ENCODE data around the gene NFKBIE. TPM values are rescaled to one million over a fixed set of nuclear protein-coding genes. Genes with fewer than 3 reads are reported as not detected.

The NFKBIE gene
- total and polyA plus RNA-seq, 2 of the 13 experiments (the other 11 are each of a cell fraction or from before 2014, with no cell fraction given): 6.7 to 14.5 TPM

DNA sequence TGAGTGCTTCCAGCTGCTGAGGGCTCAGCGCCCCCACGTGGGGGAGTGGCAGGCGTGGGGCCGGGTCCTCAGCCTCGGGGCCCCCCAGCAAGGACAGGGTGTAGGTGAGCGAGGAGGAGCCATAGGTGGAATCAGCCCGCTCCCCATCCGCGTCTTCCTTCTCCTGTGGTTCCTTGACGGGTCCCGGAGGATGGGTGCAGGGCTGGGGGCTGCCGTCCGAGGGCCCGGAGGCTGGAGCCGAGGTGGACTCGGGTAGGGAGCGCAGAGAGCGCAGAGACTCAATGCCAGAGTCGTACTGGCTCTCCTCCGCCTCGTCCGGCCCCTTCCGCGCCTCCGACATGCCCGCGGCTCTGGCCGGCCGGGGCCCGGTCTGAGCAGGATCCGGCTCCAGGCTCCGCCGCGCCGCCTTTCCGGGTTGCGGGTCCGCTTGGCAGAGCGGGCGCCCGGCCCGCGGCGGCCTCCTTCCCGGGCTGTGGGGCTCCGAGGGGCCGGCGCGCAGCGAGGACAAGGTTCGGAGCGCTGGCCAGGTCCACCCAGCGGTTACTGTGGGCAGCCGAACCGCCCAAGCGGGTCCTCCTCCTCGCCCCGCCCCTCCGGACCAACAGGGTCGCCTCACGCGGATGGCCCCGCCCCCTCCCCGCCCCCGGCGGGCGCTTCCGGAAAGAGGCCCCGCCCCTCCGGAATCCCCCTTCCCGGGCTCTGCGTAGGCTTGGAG, at the start of gene NFKBIE (continued):
- TF ChIP-seq SKIL (CRISPR knock-in tag; IDR thresholded peaks at IDR 0.05; ENCODE audit: borderline replicate concordance) (peak; percentile 43; the same call in 1 of the 2 replicates), SIX1 (CRISPR knock-in tag; IDR thresholded peaks at IDR 0.05; ENCODE audit: borderline replicate concordance) (no peak), ZNF878 (CRISPR knock-in tag; IDR thresholded peaks at IDR 0.05) (no peak), ZBTB38 (CRISPR knock-in tag; IDR thresholded peaks at IDR 0.05) (no peak; the same call in 1 of the 2 replicates), FOXJ3 (CRISPR knock-in tag; IDR thresholded peaks at IDR 0.05; ENCODE audit: borderline replicate concordance) (no peak), CBFB (CRISPR knock-in tag; IDR thresholded peaks at IDR 0.05) (peak; percentile 27; the same call in 1 of the 2 replicates), DZIP1 (CRISPR knock-in tag; IDR thresholded peaks at IDR 0.05) (no peak), ZNF850 (CRISPR knock-in tag; conservative IDR thresholded peaks at IDR 0.05) (0 out of 2 replicates have a peak, but pooled peaks have one; percentile 34), HNF4G (IDR thresholded peaks at IDR 0.05; ENCODE audit: borderline replicate concordance, low read depth, low read length) (peak; percentile 21; the same call in 1 of the 2 replicates), HNF4G (CRISPR knock-in tag; IDR thresholded peaks at IDR 0.05; ENCODE audit: borderline replicate concordance, low read depth) (no peak), TFE3 (CRISPR knock-in tag; IDR thresholded peaks at IDR 0.05) (peak; percentile 51; the same call in 1 of the 2 replicates), NFYB (CRISPR knock-in tag; IDR thresholded peaks at IDR 0.05) (no peak), MIER3 (CRISPR knock-in tag; IDR thresholded peaks at IDR 0.05; ENCODE audit: borderline replicate concordance) (no peak), U2AF2 (IDR thresholded peaks at IDR 0.05; ENCODE audit: low read depth, low read length) (no peak)
- TF ChIP-seq, protein P1, sequence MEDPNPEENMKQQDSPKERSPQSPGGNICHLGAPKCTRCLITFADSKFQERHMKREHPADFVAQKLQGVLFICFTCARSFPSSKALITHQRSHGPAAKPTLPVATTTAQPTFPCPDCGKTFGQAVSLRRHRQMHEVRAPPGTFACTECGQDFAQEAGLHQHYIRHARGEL (CRISPR knock-in tag; IDR thresholded peaks at IDR 0.05): 0 out of 2 replicates have a peak, but pooled peaks have one; percentile 48
- TF ChIP-seq, protein P2, sequence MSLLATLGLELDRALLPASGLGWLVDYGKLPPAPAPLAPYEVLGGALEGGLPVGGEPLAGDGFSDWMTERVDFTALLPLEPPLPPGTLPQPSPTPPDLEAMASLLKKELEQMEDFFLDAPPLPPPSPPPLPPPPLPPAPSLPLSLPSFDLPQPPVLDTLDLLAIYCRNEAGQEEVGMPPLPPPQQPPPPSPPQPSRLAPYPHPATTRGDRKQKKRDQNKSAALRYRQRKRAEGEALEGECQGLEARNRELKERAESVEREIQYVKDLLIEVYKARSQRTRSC (CRISPR knock-in tag; IDR thresholded peaks at IDR 0.05; ENCODE audit: low read depth): no peak
- TF ChIP-seq, protein P3, sequence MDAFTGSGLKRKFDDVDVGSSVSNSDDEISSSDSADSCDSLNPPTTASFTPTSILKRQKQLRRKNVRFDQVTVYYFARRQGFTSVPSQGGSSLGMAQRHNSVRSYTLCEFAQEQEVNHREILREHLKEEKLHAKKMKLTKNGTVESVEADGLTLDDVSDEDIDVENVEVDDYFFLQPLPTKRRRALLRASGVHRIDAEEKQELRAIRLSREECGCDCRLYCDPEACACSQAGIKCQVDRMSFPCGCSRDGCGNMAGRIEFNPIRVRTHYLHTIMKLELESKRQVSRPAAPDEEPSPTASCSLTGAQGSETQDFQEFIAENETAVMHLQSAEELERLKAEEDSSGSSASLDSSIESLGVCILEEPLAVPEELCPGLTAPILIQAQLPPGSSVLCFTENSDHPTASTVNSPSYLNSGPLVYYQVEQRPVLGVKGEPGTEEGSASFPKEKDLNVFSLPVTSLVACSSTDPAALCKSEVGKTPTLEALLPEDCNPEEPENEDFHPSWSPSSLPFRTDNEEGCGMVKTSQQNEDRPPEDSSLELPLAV (CRISPR knock-in tag; conservative IDR thresholded peaks at IDR 0.05; ENCODE audit: low read depth): no peak
- TF ChIP-seq, protein P4, sequence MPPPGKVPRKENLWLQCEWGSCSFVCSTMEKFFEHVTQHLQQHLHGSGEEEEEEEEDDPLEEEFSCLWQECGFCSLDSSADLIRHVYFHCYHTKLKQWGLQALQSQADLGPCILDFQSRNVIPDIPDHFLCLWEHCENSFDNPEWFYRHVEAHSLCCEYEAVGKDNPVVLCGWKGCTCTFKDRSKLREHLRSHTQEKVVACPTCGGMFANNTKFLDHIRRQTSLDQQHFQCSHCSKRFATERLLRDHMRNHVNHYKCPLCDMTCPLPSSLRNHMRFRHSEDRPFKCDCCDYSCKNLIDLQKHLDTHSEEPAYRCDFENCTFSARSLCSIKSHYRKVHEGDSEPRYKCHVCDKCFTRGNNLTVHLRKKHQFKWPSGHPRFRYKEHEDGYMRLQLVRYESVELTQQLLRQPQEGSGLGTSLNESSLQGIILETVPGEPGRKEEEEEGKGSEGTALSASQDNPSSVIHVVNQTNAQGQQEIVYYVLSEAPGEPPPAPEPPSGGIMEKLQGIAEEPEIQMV (CRISPR knock-in tag; IDR thresholded peaks at IDR 0.05; ENCODE audit: low read depth): no peak

Measured in HepG2 (cell line).